HG02840 (cell line): ENCODE measurements around the gene MREG.
"Not testable (repeated sequence)": the region's sequence is repeated elsewhere in the genome, so short reads cannot be mapped to it uniquely, and the experiment has no call there.

Experiments used
- ATAC-seq: cut with Tn5 transposase; IDR thresholded peaks from one replicate; pipeline ENCODE4 v1.9.1; 2021; ENCODE audit warnings: mild to moderate bottlenecking, moderate library complexity, moderate number of reproducible peaks; ENCODE audit not compliant: unreplicated experiment, low FRiP score

MREG gene

GRCh38 chr2:216023055-216023648 is 9.8 kb upstream of the MREG start:
- peak; percentile 84 for ATAC-seq

DNA sequence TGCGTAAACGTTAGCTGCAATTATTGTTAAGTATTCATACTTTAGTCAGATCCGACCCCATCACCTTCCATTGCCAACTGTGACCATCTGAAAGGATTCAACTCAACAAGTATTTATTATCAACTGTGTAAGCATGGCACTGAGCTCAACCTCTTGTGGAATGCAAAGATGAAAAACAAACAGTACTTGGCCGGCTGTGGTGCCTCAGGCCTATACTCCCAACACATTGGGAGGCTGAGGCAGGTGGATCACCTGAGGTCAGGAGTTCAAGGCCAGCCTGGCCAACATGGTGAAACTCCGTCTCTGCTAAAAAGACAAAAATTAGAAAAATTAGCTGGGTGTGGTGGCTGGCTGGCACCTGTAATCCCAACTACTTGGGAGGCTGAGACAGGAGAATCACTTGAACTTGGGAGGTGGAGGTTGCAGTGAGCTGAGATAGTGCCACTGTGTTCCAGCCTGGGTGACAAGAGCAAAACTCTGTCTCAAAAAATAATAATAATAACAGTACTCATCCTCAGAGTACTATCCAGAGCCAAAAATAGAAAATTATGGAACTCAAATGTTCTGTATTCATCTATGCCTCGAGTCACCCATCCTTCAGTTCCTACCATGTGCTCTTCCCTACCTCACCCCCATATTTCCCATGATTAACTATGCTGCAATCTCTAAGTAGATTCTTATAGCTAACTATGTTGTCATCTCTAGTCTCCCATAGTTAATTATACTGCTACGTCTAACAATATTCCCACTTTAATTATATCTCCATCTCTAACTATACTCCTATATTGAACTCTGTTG is 8.6 kb upstream of the MREG start:
- ATAC-seq: no peak

- no peak for ATAC-seq
These were observed 5.4 kb upstream of the MREG start for GRCh38 chr2:216018709-216019108.

DNA sequence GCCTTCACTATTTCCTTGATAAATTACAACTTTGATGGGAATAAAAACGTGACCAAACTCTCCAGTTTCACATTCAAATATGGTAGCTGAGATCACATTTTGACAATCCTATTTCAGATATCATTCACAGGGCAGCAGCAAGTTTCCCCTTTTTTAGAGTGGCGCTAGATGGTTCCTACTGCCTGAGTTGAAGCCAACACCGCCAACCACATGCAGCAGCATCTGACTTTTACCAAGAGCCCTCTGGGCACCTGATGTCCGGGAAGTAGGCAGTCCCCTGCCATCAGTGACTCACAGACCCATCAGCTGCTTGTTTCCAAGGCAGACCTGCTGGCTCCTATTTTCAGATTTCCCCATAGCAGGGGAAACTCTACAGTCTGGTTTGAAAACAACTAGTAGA is 4.0 kb upstream of the MREG start:
- no peak for ATAC-seq

DNA sequence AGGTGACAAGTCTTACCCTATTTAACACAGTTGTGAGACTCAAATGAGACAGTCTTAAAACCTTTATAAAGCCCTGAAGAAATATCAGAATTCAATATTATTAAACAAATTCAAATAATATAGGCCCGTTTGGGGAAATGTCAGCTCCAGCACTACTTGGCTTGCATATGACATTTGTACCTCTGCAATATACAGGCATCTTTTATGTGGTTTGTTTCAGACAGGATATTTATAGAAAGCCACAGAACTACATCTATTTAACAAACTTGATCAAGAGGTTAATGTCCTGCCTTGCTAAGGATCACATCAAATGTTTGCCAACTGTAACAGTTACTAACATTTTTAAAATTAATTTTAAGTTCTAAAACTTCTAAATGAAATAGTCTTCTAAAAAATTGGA is 3.2 kb upstream of the MREG start:
- no peak for ATAC-seq

- ATAC-seq: peak; percentile 88
These were observed 2.5 kb upstream of the MREG start for GRCh38 chr2:216015722-216016464.

- no peak for ATAC-seq
These were observed 1.6 kb upstream of the MREG start for GRCh38 chr2:216014986-216015385.

DNA sequence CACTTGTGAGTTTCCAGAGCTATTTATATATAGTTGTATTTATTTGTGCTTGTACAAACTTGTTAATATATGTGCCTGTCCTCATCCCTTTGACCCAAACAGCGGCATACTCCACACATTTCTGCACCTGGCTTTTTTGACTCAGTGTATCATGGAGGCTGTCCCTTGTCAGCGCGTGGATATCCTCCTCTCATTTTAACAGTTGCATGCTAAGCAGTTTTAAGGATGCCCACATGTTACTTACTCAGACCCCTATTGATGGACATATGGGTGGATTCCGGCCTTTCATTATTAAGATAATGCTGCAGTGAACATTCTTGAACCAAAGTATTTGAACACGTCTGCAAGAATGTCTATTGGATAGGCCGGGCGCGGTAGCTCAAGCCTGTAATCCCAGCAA is 655 bp upstream of the MREG start:
- ATAC-seq: no peak

DNA sequence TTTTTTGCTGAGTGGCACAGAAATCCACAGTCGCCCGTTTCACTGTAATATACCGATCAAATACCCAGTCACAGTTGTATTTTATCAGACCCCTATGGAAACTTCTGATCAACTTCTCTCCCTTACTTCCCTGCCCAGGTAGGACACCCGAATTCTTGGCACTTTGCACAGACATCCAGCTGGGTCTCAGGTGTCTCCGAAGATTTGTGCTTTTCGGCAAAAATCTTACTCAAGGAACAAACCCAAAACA is 596 bp downstream of the MREG start:
- ATAC-seq: no peak

GRCh38 chr2:216012133-216012829 is 1.1 kb downstream of the MREG start:
- ATAC-seq: no peak

DNA sequence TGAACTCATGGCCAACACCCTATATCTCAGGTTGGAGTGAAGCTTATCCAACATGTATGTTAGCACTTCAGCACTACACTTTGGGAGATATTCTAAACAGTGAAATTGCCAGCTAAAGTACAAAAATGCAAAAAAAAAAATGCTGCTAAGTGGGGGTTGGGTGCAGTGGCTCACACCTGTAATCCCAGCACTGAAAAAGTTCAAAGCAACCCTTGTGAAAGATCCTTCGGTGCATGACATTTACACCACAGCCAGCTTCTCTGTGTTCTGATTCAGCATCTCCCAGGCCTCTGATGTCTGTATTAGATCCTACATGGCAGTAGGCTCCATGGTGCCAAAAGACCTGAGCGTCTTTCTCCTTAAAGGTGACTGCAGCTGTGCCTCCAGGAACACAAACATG is 4.1 kb downstream of the MREG start:
- ATAC-seq: not testable (repeated sequence)

GRCh38 chr2:216008387-216008786 is 5.0 kb downstream of the MREG start:
- ATAC-seq: no peak

- peak; percentile 35 for ATAC-seq
These were observed 7.1 kb downstream of the MREG start for GRCh38 chr2:216006164-216006663.

DNA sequence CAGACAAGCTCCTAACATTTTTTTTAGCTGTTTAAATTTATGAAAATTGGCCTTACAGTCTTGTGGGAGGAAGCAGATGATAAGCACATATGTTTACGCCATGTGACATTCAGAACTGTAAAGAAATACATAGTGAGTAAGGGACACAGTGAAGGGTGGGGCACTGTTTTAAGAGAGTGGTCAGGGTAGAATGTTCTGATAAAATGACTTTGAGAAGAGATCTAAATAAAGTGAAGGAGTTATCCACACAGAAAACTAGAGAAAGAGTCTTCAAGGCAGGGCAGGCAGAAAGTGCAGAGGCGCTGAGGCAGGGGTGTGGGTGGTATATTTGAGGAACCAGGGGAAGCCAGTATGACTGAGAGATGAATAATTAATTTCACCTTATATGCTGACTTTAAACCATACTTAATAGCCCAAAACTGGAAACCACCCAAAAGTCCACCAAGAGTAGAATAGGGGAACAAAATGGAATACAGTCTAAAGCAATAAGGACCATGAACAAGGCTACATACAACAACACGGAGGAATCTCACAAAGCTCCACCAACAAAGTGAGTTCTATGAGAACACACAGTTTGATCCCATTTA is 8.6 kb downstream of the MREG start:
- peak; percentile 38 for ATAC-seq

GRCh38 chr2:216003876-216004696 is 9.3 kb downstream of the MREG start:
- ATAC-seq: no peak

DNA sequence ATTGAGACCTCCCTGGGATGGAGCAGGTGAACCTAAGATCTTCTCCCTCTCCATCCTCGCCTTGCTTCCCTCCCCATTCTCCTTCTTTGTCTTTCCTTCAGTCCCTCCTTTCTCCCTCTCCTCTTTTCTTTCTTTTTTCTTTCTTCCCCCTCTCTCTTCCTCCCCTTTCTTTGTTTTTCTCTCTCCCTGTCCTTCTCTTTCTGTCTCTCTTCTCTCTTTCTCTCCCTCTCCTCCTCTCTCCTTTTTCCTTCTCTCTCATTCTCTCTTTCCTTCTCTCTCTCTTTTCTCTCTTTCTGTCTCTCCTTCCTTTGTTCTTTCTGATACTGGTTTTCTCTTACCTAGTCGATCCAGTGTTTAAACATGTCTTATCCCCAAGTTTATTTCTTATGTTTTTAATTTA is 10.7 kb downstream of the MREG start:
- no peak for ATAC-seq

GRCh38 chr2:216002101-216002678 is 11.2 kb downstream of the MREG start:
- ATAC-seq: no peak

DNA sequence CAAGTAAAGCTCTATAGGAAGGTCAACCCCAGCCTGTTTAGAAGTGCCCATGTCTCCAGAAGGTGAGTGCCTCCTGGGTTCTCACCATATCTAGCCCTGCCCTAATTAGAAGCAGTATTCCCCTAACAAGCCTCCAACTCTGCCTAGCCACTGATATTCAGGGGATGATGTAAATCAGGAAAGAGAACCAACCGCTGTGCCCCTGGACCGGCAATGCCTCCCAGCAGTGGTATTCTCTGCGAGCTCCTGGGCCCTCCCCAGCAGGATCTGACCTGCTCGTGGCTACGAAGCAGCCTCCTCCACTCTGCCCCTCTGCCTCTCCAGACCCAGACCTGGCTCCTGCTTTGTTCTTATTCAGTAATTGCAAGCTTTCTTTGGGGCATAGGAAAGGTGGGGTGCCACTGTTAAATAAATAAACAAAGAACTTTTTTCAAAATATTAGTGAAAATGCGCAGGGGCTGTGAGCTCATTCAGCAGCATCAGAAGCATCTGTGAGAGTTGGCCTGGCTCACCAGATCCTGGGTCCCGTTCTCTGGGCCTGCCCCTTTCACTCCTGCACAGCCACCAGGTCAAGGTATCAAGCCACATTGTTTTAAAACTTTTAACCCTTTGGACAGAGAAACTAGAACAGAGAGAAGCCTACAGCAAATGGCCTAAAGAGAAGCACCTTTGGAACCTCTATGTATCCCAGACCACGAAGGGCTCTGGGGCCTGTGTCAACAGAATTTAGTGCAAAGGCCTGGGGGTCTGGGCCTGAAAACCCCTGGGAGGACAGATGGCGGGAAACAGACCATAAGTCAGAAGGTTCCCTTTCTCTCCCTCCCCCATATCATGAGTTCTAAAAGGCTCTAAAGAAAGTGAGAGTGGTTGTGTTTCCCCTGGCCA is 11.9 kb downstream of the MREG start:
- no peak for ATAC-seq

- no peak for ATAC-seq
These were observed 14.7 kb downstream of the MREG start for GRCh38 chr2:215998636-215999035.
